ENCODE data around the gene INCENP.

Gene INCENP

GRCh38 chr11:62125316-62125715 is 1.5 kb downstream of the INCENP start:
- no peak for DNase-seq

GRCh38 chr11:62125881-62126280 is 2.1 kb downstream of the INCENP start:
- DNase-seq: no peak

DNA sequence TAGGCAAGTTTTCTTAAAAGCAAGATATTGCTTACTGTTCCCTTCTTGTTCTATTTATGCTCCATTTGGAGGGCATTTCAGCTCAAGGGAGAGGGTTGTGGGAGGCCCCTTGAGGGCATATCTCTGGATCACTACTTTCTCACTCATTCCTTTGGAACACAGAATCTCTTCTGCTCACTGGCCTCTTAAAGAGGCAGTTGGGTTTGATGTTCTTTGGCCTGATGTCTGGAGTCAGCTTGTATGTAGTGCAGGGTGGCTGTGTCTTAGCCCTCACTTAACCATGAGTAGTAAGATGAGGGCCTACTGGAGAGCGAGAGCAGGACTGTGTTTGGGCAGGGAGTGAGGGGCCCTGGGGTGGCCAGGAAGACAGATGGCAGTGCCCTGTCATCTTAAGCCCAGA is 3.6 kb downstream of the INCENP start:
- no peak for DNase-seq

DNA sequence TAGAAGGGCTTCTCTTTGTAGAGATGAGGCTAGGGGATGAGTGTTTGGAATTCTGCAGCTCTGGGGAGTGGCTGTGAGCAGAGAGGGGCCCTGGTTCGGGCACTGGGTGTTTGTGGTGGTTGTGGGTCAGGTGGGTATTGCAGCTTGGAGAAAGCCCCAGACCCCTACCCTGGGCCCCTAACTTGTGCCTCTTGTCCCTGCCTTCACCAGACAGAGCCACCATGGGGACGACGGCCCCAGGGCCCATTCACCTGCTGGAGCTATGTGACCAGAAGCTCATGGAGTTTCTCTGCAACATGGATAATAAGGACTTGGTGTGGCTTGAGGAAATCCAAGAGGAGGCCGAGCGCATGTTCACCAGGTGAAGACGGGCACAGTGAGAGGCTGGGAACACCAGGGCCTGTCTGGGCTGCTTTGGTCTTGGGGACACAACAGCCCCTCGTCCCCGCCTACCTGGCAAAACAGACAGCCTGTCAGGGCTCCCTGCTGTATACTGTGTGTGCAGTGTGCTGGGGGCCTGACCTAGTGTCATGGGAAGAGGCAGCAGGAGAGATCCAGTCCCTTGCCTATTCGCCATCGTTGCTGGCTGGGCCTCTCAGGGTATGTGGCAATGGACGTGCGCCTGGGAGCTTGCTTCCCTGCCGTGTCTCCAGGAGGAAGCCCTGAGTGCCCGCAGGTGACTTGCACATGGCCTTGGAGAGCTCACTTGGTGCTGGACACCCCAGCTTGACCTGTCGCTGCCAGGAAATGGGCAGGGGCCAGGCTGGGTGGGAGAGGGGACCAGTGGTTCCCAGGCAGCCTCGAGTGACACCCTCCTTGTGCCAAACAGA is 4.3 kb downstream of the INCENP start:
- DNase-seq: no peak

DNA sequence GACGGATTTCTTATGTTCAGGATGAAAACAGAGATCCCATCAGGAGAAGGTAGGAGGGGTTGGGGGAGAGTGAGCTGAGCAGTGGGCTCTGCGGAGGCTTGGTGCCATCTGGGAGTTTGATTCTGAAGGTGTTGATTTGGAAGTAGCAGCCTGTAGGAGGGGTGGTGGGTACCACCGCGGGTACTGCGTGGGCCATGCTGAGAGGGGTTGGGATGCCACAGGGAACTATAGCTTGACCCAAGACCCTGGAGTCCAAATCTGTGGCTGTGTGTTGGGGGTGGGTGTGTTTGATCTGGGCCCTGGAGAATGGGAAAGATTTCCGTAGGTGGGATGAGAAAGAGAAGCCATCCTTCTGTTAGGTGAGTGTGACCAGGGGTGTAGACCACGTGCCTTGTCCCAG is 5.0 kb downstream of the INCENP start:
- no peak for DNase-seq

DNA sequence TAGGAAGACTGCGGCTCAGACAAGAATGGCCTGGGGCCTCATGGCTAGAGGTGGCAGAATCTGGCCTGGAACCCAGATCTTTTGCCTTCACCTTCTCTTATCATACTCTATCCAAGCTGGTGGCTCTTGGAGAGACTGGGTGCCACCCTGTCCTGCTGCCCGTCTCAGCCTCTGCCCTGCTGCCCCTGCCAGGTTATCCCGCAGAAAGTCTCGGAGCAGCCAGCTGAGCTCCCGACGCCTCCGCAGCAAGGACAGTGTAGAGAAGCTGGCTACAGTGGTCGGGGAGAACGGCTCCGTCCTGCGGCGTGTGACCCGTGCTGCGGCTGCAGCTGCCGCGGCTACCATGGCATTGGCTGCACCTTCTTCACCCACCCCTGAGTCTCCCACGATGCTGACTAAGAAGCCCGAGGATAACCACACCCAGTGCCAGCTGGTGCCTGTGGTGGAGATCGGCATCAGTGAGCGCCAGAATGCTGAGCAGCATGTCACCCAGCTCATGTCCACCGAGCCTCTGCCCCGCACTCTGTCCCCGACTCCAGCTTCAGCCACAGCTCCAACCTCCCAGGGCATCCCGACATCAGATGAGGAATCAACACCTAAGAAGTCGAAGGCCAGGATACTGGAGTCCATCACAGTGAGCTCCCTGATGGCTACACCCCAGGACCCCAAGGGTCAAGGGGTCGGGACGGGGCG is 5.9 kb downstream of the INCENP start:
- no peak for DNase-seq

DNA sequence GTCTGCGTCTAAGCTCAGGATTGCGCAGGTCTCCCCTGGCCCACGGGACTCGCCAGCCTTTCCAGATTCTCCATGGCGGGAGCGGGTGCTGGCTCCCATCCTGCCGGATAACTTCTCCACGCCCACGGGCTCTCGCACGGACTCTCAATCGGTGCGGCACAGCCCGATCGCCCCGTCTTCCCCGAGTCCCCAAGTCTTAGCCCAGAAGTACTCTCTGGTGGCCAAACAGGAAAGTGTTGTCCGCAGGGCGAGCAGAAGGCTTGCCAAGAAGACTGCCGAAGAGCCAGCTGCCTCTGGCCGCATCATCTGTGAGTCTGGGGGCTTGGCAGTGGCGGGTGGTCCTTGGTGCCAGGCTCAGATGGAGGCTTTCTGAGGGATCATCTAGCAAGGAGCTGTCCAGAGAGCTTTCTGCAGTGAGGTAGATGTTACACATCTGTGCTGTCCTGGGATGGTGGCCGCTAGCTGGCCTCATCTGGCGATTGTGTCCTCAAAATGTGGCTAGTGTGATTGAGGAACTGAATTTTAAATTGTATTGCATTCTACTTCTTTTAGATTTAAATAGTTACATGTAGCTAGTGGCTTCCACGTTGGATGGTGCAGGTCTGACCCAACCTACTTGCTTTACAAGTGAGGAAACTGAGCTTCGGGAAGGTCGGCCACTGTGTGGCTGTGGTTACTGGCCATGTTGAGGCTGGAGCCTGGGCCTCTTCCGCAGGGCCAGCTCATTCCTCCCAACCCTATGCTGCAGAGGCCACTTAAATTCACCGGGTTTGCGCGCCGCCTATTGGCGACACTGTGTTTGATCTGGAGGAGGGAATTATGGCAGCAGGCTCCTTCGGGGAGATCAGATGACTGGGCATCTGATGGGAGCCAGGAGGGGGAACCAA is 6.7 kb downstream of the INCENP start:
- DNase-seq: no peak

DNA sequence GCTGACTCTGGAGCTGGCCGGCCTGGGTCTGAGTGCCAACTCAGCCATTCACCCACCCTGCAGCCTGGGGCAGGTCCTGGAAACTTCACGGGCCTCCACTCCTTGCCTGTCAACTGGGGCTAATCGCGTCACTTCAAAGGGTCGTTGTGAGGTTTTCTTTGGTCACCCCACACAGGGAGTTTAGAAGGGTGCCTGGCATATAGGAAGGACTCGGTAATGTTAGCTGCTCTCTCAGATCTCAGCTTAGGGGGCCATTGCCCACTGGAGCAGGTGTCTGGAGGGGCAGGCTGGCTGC is 7.3 kb downstream of the INCENP start:
- DNase-seq: no peak

- DNase-seq: no peak
Measured at GRCh38 chr11:62132191-62132590, 8.4 kb downstream of the INCENP start.

GRCh38 chr11:62132689-62133293 is 9.0 kb downstream of the INCENP start:
- no peak for DNase-seq

- DNase-seq: no peak
Measured at GRCh38 chr11:62133328-62134065, 9.7 kb downstream of the INCENP start.

GRCh38 chr11:62137276-62137861 is 13.6 kb downstream of the INCENP start:
- DNase-seq: peak; percentile 22

DNA sequence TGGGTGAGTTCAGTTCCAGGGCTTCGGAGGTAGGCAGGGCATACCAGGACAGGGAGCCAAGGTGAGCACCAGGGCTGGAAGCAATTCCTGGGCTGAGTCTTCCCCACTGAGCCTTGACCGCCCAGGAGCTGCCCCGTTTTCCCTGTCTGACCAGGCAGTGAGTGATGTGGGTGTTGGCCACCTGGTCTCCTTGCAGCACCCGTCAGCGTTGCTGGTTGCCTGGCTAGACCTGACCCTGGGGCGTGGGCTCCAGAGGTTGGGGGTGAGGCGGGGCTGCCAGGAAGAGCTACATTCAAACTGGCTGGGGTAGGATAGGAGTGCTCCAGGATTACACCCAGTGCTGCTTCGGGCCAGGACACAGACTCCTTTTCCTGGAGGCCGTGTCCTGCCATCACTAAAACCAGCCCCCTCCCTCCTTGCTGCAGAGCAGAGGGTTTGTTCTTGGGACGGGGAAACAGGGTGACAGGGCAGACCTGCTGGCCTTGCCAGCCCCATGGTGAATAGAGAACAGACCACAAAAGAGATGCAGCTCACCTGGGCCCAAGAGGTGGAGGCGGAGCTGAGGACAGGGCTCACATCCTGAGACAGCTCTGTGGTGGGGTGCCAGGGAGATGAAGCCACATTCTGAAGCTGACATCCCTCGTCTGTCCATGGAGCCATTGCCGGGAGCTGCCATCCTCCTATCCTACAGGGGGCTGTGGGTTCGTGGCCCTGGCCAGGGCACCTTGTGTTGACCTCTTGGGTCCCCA is 14.2 kb downstream of the INCENP start:
- DNase-seq: no peak

DNA sequence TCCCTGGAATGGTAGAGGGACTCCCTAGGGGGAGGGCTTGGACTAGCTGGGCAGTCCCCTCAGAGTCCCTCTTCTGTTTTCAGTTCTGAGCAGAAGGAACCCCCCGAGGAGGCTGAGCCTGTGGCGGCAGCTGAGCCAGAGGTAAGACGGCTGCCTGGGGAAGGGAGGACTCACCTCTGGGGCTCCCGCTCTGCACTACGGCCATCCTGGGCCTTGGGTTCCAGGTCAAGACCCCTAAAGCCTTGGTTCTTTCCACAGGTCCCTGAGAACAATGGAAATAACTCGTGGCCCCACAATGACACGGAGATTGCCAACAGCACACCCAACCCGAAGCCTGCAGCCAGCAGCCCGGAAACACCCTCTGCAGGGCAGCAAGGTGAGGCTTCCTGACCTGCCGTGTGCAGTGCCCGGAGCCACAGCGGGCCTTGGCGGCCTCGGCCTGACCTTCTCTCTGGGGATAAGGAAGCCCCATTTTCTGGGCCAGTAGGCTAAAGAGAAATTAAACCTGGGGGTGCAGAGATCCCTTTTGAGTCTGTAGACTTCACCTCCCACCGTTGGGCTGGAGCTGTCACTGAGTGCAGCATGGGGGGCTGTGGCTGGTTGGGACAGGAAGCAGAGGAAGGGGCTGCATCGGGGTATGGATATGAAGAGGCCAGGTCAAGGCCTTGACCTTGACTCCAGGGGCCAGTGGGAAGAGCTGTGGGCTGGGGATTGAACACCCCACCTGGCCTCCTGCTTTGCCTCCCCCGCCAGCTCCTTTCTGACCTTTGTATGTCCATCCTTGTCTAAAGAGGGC is 15.0 kb downstream of the INCENP start:
- no peak for DNase-seq

DNA sequence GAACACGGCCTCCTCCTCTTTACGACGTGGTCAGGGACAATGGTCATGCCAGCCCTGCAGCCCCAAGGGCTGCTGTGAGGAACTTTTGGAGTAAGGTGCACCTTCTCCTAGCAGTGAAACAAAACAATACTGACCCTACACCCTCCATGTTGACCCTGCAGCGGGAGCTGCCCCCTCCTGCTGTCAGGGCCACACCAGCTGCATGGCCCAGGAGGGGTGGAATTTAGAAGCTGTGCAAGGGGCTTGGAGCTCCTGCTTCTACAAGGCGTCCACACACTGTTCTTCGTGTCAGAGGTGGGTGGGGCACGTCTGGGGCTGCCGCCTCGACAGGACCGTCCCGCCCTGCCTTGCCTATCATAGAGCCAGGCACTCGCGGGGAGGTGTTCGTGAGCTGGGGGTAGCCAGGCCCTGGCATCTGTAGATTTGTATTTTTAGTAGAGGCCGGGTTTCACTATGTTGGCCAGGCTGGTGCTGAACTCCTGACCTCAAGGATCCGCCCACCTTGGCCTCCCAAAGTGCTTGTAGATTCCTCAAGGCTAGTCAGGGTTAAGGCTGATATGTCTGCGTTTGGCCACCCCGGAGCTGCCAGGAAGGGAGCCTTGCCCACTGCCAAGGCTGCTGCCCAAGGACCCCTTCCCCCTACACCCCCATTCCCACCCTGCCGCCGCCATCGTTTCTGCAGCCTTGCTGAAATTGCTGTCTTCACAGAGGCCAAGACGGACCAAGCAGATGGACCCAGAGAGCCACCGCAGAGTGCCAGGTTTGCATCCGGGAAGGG is 15.9 kb downstream of the INCENP start:
- DNase-seq: no peak

- DNase-seq: no peak
Measured at GRCh38 chr11:62140304-62141110, 16.7 kb downstream of the INCENP start.

- DNase-seq: no peak
Measured at GRCh38 chr11:62141111-62142042, 17.6 kb downstream of the INCENP start.

DNA sequence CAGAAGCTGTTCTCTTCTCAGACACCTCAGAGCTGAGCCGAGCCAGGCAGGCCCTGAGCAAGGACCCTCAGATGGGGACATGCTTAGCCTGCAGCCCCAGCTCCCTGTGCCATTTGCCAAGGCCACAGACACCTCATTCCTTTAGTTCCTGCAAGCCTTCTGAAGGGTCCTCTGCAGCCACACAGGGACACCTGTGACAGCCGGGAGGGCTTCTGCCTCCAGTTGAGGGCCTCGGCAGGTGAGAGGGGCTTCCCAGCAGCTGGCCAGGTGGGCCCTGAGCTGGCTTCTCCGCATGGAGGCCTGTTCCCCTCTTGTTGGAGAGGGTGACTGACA is 18.2 kb downstream of the INCENP start:
- DNase-seq: no peak
